Activated CD8-positive, alpha-beta memory T cell treated with anti-CD3 and anti-CD28 coated beads, Interleukin-2, amount 50 U/mL, for 1 hour (primary cell): Measurements from ENCODE around the gene PCSK5.

Source experiments
- DNase-seq: peaks from one replicate; pipeline ENCODE4 v3.0.0-alpha.2; 2020; ENCODE audit errors: extremely low read depth

Gene PCSK5

GRCh38 chr9:75921391-75922127 is 31.1 kb downstream of the PCSK5 start:
- no peak for DNase-seq

GRCh38 chr9:75926385-75926784 is 35.9 kb downstream of the PCSK5 start:
- DNase-seq: no peak

GRCh38 chr9:75927356-75927755 is 36.9 kb downstream of the PCSK5 start:
- no peak for DNase-seq

GRCh38 chr9:75930190-75930589 is 39.7 kb downstream of the PCSK5 start:
- no peak for DNase-seq

GRCh38 chr9:75930730-75931321 is 40.4 kb downstream of the PCSK5 start:
- DNase-seq: no peak

GRCh38 chr9:75933982-75934381 is 43.5 kb downstream of the PCSK5 start:
- no peak for DNase-seq

- no peak for DNase-seq
Measured at GRCh38 chr9:75935591-75935990, 45.1 kb downstream of the PCSK5 start.

- no peak for DNase-seq
Measured at GRCh38 chr9:75937521-75938258, 47.2 kb downstream of the PCSK5 start.

GRCh38 chr9:75938946-75939345 is 48.5 kb downstream of the PCSK5 start:
- DNase-seq: no peak

- DNase-seq: no peak
Measured at GRCh38 chr9:75939536-75940111, 49.2 kb downstream of the PCSK5 start.

GRCh38 chr9:75941066-75941465 is 50.6 kb downstream of the PCSK5 start:
- no peak for DNase-seq

GRCh38 chr9:75941577-75942311 is 51.3 kb downstream of the PCSK5 start:
- no peak for DNase-seq

GRCh38 chr9:75946766-75947165 is 56.3 kb downstream of the PCSK5 start:
- DNase-seq: no peak

- no peak for DNase-seq
Measured at GRCh38 chr9:75947233-75947632, 56.8 kb downstream of the PCSK5 start.

- no peak for DNase-seq
Measured at GRCh38 chr9:75950998-75951397, 60.5 kb downstream of the PCSK5 start.

- no peak for DNase-seq
Measured at GRCh38 chr9:75953218-75953617, 62.7 kb downstream of the PCSK5 start.

GRCh38 chr9:75956161-75956560 is 65.7 kb downstream of the PCSK5 start:
- DNase-seq: no peak

GRCh38 chr9:75957116-75957515 is 66.6 kb downstream of the PCSK5 start:
- no peak for DNase-seq

GRCh38 chr9:75958226-75958625 is 67.8 kb downstream of the PCSK5 start:
- DNase-seq: no peak

- DNase-seq: no peak
Measured at GRCh38 chr9:75960551-75960950, 70.1 kb downstream of the PCSK5 start.

GRCh38 chr9:75962013-75962661 is 71.7 kb downstream of the PCSK5 start:
- no peak for DNase-seq
